HepG2 (cell line): ENCODE data around the gene NFYB. TPM values are rescaled to one million over a fixed set of nuclear protein-coding genes. Genes with fewer than 3 reads are reported as not detected.
A peak's percentile ranks its signal among the peaks of the same experiment; 100 is the strongest.

Experiments
- ADNP ChIP-seq: sonication (generic); formaldehyde crosslinking; IDR thresholded peaks from 2 replicates; pipeline ENCODE4 v1.4.0; 2020; ENCODE audit warnings: missing genetic modification reagents
- AGO1 ChIP-seq: fragments of 200-400 bp; formaldehyde crosslinking; IDR thresholded peaks from 2 replicates; pipeline ENCODE4 v1.6.1; 2017; ENCODE audit warnings: mild to moderate bottlenecking, low read depth, low read length, moderate library complexity; ENCODE audit not compliant: poor library complexity, severe bottlenecking
- ARID4A ChIP-seq: sonication (generic); formaldehyde crosslinking; IDR thresholded peaks from 2 replicates; pipeline ENCODE4 v1.5.0; 2020; ENCODE audit warnings: mild to moderate bottlenecking, missing genetic modification reagents, borderline replicate concordance
- MEIS2 ChIP-seq: sonication (generic); formaldehyde crosslinking; IDR thresholded peaks from 2 replicates; pipeline ENCODE4 v1.9.0; 2021; ENCODE audit warnings: mild to moderate bottlenecking, missing genetic modification reagents
- PCBP2 ChIP-seq: fragments of 200-400 bp; formaldehyde crosslinking; optimal IDR thresholded peaks from 2 replicates; pipeline ENCODE3; 2018; ENCODE audit warnings: low read length, low read depth; ENCODE audit not compliant: poor library complexity, severe bottlenecking
- SOX13 ChIP-seq, 3 experiments: fragments of 450-650 bp in 1 of 3; sonication (generic) in 1 of 3; formaldehyde crosslinking in 1 of 3; IDR thresholded peaks in 2 of 3; conservative IDR thresholded peaks in 1 of 3; 2 replicates each; pipeline versions ENCODE4 v1.5.0 to v1.6.1; 2016 to 2020; ENCODE audit warnings: antibody characterized with exemption in 1 of 3, mild to moderate bottlenecking in 1 of 3, missing compliant biosample characterization in 1 of 3, missing genetic modification reagents in 1 of 3, moderate library complexity in 1 of 3
- TBL1XR1 ChIP-seq: fragments of 150-350 bp; IDR thresholded peaks from 2 replicates; pipeline ENCODE4 v1.6.1; 2014; ENCODE audit warnings: borderline replicate concordance, low read length; ENCODE audit not compliant: partially characterized antibody
- ZNF256 ChIP-seq: sonication (generic); formaldehyde crosslinking; conservative IDR thresholded peaks from 2 replicates; pipeline ENCODE4 v1.4.0; 2020; ENCODE audit warnings: missing genetic modification reagents
- ZNF543 ChIP-seq: sonication (generic); formaldehyde crosslinking; IDR thresholded peaks from 2 replicates; pipeline ENCODE4 v1.4.0; 2020; ENCODE audit warnings: mild to moderate bottlenecking, missing genetic modification reagents
- ZNF7 ChIP-seq: IDR thresholded peaks from 2 replicates; pipeline ENCODE4 v1.6.1; 2016; ENCODE audit warnings: missing biosample characterization, missing genetic modification reagents
- polyA plus RNA-seq, 8 experiments: library from polyadenylated mRNA; depleted of rRNA in 3 of 8; stranded (reverse) in 7 of 8; unstranded in 1 of 8; fragments of >200 nt; fragmentation: Illumina TruSeq in 4 of 8; extraction: Trizol in 4 of 8; gene quantifications; 2 replicates each; pipeline versions ENCODE4 v1.2.1 to v1.2.3, GENCODE V29; 2011 to 2016; ENCODE audit warnings: low read depth in 4 of 8, missing spikeins in 1 of 8, mixed read lengths in 1 of 8; ENCODE audit not compliant: insufficient read depth in 1 of 8
- total RNA-seq, 5 experiments: library from RNA; depleted of rRNA; stranded (reverse); fragments of >200 nt; fragmentation: Illumina TruSeq; extraction: Trizol; gene quantifications; 2 replicates each; pipeline ENCODE4 v1.2.3, GENCODE V29; 2016; ENCODE audit warnings: low read depth in 1 of 5
- TF ChIP-seq, protein P1 (sequence below): sonication (generic); formaldehyde crosslinking; IDR thresholded peaks from 2 replicates; pipeline ENCODE4 v1.8.1; 2022; ENCODE audit warnings: low read depth, mild to moderate bottlenecking, missing genetic modification reagents
- TF ChIP-seq, protein P2 (sequence below): sonication (generic); formaldehyde crosslinking; IDR thresholded peaks from 2 replicates; pipeline ENCODE4 v1.8.1; 2023; ENCODE audit warnings: mild to moderate bottlenecking, moderate library complexity, missing genetic modification reagents
- TF ChIP-seq, protein P3 (sequence below): sonication (generic); formaldehyde crosslinking; IDR thresholded peaks from 2 replicates; pipeline ENCODE4 v1.4.0; 2020; ENCODE audit warnings: mild to moderate bottlenecking, missing genetic modification reagents, borderline replicate concordance

NFYB gene
- total and polyA plus RNA-seq, 2 of the 13 experiments (the other 11 are each of a cell fraction or from before 2014, with no cell fraction given) = 18.7 to 36.6 TPM

- TF ChIP-seq ARID4A (CRISPR knock-in tag) (peak; percentile 15; the same call in 1 of the 2 replicates), MEIS2 (CRISPR knock-in tag) (0 out of 2 replicates have a peak, but pooled peaks have one; percentile 29), ZNF256 (CRISPR knock-in tag) (no peak), ADNP (CRISPR knock-in tag) (no peak), AGO1 (no peak), ZNF543 (CRISPR knock-in tag) (no peak), PCBP2 (no peak), SOX13 (IDR thresholded peaks at IDR 0.05) (no peak), SOX13 (CRISPR knock-in tag; conservative IDR thresholded peaks at IDR 0.05 in 1 of 2, IDR thresholded peaks at IDR 0.05 in 1 of 2) (peak in 1 of 2 experiments; percentile 80; a peak in 2 of 4 replicates), ZNF7 (CRISPR knock-in tag) (no peak), TBL1XR1 (no peak)
- TF ChIP-seq, protein P1, sequence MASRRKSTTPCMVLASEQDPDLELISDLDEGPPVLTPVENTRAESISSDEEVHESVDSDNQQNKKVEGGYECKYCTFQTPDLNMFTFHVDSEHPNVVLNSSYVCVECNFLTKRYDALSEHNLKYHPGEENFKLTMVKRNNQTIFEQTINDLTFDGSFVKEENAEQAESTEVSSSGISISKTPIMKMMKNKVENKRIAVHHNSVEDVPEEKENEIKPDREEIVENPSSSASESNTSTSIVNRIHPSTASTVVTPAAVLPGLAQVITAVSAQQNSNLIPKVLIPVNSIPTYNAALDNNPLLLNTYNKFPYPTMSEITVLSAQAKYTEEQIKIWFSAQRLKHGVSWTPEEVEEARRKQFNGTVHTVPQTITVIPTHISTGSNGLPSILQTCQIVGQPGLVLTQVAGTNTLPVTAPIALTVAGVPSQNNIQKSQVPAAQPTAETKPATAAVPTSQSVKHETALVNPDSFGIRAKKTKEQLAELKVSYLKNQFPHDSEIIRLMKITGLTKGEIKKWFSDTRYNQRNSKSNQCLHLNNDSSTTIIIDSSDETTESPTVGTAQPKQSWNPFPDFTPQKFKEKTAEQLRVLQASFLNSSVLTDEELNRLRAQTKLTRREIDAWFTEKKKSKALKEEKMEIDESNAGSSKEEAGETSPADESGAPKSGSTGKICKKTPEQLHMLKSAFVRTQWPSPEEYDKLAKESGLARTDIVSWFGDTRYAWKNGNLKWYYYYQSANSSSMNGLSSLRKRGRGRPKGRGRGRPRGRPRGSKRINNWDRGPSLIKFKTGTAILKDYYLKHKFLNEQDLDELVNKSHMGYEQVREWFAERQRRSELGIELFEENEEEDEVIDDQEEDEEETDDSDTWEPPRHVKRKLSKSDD = no peak
- TF ChIP-seq, protein P2, sequence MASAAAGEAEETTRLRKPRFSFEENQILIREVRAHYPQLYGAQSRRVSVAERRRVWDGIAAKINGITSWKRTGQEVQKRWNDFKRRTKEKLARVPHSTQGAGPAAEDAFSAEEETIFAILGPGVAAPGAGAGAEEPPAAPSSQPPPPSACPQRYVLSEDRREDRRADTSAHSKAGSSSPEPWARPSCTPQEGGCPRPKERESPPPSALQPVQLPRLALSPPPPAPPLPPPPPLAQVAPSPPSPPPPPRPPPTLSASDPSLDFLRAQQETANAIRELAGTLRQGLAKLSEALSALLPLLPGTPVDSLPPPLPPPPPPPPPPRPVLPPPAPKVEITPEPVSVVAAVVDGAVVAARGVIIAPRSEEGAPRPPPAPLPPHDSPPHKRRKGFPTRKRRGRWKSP (CRISPR knock-in tag) = no peak
- TF ChIP-seq, protein P3, sequence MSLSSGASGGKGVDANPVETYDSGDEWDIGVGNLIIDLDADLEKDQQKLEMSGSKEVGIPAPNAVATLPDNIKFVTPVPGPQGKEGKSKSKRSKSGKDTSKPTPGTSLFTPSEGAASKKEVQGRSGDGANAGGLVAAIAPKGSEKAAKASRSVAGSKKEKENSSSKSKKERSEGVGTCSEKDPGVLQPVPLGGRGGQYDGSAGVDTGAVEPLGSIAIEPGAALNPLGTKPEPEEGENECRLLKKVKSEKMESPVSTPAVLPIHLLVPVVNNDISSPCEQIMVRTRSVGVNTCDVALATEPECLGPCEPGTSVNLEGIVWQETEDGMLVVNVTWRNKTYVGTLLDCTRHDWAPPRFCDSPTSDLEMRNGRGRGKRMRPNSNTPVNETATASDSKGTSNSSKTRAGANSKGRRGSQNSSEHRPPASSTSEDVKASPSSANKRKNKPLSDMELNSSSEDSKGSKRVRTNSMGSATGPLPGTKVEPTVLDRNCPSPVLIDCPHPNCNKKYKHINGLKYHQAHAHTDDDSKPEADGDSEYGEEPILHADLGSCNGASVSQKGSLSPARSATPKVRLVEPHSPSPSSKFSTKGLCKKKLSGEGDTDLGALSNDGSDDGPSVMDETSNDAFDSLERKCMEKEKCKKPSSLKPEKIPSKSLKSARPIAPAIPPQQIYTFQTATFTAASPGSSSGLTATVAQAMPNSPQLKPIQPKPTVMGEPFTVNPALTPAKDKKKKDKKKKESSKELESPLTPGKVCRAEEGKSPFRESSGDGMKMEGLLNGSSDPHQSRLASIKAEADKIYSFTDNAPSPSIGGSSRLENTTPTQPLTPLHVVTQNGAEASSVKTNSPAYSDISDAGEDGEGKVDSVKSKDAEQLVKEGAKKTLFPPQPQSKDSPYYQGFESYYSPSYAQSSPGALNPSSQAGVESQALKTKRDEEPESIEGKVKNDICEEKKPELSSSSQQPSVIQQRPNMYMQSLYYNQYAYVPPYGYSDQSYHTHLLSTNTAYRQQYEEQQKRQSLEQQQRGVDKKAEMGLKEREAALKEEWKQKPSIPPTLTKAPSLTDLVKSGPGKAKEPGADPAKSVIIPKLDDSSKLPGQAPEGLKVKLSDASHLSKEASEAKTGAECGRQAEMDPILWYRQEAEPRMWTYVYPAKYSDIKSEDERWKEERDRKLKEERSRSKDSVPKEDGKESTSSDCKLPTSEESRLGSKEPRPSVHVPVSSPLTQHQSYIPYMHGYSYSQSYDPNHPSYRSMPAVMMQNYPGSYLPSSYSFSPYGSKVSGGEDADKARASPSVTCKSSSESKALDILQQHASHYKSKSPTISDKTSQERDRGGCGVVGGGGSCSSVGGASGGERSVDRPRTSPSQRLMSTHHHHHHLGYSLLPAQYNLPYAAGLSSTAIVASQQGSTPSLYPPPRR (CRISPR knock-in tag) = peak; percentile 72; the same call in 1 of the 2 replicates
Observed at GRCh38 chr12:104131609-104132008, 6.4 kb downstream of the NFYB start (continued).
